KMS-11 (cell line): ENCODE data around the gene PPFIA1.

Experiments
- H2AFZ ChIP-seq: fragments of 200-600 bp; sonication (generic); 2 replicates; pipeline ENCODE4 v1.6.1; 2016; ENCODE audit warnings: antibody characterized with exemption, mixed run types, low read depth
- H3K27ac ChIP-seq: fragments of 200-600 bp; sonication (generic); 2 replicates; pipeline ENCODE4 v1.6.1; 2016; ENCODE audit warnings: mild to moderate bottlenecking, mixed run types
- H3K27me3 ChIP-seq: fragments of 200-600 bp; sonication (generic); 2 replicates; pipeline ENCODE4 v1.6.1; 2017; ENCODE audit warnings: mild to moderate bottlenecking, low read depth, mixed run types, moderate library complexity; ENCODE audit not compliant: insufficient read depth
- H3K36me3 ChIP-seq: fragments of 200-600 bp; sonication (generic); 2 replicates; pipeline ENCODE4 v1.6.1; 2017; ENCODE audit warnings: mild to moderate bottlenecking, mixed run types; ENCODE audit not compliant: insufficient read depth
- H3K4me1 ChIP-seq: fragments of 200-600 bp; sonication (generic); 2 replicates; pipeline ENCODE4 v1.6.1; 2016; ENCODE audit warnings: mild to moderate bottlenecking, low read depth, mixed run types; ENCODE audit not compliant: poor library complexity, severe bottlenecking
- H3K4me2 ChIP-seq: fragments of 200-600 bp; sonication (generic); 2 replicates; pipeline ENCODE4 v1.7.0; 2016; ENCODE audit warnings: mild to moderate bottlenecking, mixed run types
- H3K4me3 ChIP-seq: fragments of 200-600 bp; sonication (generic); IDR thresholded peaks from 2 replicates; pipeline ENCODE4 v1.6.1; 2017; ENCODE audit warnings: low read depth, low read length, mixed read lengths; ENCODE audit not compliant: insufficient read depth
- H3K79me2 ChIP-seq: fragments of 200-600 bp; sonication (generic); 2 replicates; pipeline ENCODE4 v1.6.1; 2016; ENCODE audit warnings: low read depth, mixed run types; ENCODE audit not compliant: insufficient read depth
- H3K9ac ChIP-seq: fragments of 200-600 bp; sonication (generic); 2 replicates; pipeline ENCODE4 v1.6.1; 2016; ENCODE audit warnings: mild to moderate bottlenecking, mixed run types
- H4K20me1 ChIP-seq: fragments of 200-600 bp; sonication (generic); 2 replicates; pipeline ENCODE4 v1.6.1; 2016; ENCODE audit warnings: mild to moderate bottlenecking, mixed run types; ENCODE audit not compliant: insufficient read depth
- TF ChIP-seq, protein P1 (sequence below): fragments of 200-600 bp; sonication (generic); conservative IDR thresholded peaks from 2 replicates; pipeline ENCODE4 v1.6.1; 2017; ENCODE audit warnings: low read depth, mild to moderate bottlenecking, antibody characterized with exemption, low read length, moderate library complexity, mixed read lengths

Gene PPFIA1

GRCh38 chr11:70242885-70243284 lies 27.6 kb upstream of the PPFIA1 start:
- no peak overlapping the region for H3K4me3 ChIP-seq
- TF ChIP-seq, protein P1, sequence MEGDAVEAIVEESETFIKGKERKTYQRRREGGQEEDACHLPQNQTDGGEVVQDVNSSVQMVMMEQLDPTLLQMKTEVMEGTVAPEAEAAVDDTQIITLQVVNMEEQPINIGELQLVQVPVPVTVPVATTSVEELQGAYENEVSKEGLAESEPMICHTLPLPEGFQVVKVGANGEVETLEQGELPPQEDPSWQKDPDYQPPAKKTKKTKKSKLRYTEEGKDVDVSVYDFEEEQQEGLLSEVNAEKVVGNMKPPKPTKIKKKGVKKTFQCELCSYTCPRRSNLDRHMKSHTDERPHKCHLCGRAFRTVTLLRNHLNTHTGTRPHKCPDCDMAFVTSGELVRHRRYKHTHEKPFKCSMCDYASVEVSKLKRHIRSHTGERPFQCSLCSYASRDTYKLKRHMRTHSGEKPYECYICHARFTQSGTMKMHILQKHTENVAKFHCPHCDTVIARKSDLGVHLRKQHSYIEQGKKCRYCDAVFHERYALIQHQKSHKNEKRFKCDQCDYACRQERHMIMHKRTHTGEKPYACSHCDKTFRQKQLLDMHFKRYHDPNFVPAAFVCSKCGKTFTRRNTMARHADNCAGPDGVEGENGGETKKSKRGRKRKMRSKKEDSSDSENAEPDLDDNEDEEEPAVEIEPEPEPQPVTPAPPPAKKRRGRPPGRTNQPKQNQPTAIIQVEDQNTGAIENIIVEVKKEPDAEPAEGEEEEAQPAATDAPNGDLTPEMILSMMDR, result no peak
- H3K4me1 ChIP-seq, result no peaks in the 10 kb centered on the region
- no peaks in the 10 kb centered on the region for H3K36me3 ChIP-seq
- no peak overlapping the region for H2AFZ ChIP-seq
- no peak overlapping the region for H3K4me2 ChIP-seq
- H4K20me1 ChIP-seq, result no peaks in the 10 kb centered on the region
- H3K9ac ChIP-seq, result no peak overlapping the region
- H3K79me2 ChIP-seq, result no peaks in the 10 kb centered on the region
- H3K27ac ChIP-seq, result no peak overlapping the region
- H3K27me3 ChIP-seq, result 0 out of 2 replicates have a peak, but pooled peaks cover 3% of the 10 kb centered on the region

GRCh38 chr11:70243912-70244652 lies 26.4 kb upstream of the PPFIA1 start:
- H3K79me2 ChIP-seq, result no peaks in the 10 kb centered on the region
- H3K4me2 ChIP-seq, result no peak overlapping the region
- no peaks in the 10 kb centered on the region for H4K20me1 ChIP-seq
- no peaks in the 10 kb centered on the region for H3K36me3 ChIP-seq
- no peak overlapping the region for H3K9ac ChIP-seq
- no peak overlapping the region for H3K27ac ChIP-seq
- no peak overlapping the region for H3K4me3 ChIP-seq
- TF ChIP-seq, protein P1, result no peak
- peaks cover 3% of the 10 kb centered on the region; the same call in 1 of the 2 replicates for H3K27me3 ChIP-seq
- no peak overlapping the region for H2AFZ ChIP-seq
- H3K4me1 ChIP-seq, result no peaks in the 10 kb centered on the region

GRCh38 chr11:70244698-70245097 lies 25.8 kb upstream of the PPFIA1 start:
- H3K4me1 ChIP-seq, result no peaks in the 10 kb centered on the region
- TF ChIP-seq, protein P1, result no peak
- H3K79me2 ChIP-seq, result no peaks in the 10 kb centered on the region
- no peaks in the 10 kb centered on the region for H3K36me3 ChIP-seq
- no peaks in the 10 kb centered on the region; the same call in 1 of the 2 replicates for H3K27me3 ChIP-seq
- no peak overlapping the region for H3K27ac ChIP-seq
- H3K9ac ChIP-seq, result no peak overlapping the region
- H3K4me3 ChIP-seq, result no peak overlapping the region
- H4K20me1 ChIP-seq, result no peaks in the 10 kb centered on the region
- H3K4me2 ChIP-seq, result no peak overlapping the region
- no peak overlapping the region for H2AFZ ChIP-seq

DNA sequence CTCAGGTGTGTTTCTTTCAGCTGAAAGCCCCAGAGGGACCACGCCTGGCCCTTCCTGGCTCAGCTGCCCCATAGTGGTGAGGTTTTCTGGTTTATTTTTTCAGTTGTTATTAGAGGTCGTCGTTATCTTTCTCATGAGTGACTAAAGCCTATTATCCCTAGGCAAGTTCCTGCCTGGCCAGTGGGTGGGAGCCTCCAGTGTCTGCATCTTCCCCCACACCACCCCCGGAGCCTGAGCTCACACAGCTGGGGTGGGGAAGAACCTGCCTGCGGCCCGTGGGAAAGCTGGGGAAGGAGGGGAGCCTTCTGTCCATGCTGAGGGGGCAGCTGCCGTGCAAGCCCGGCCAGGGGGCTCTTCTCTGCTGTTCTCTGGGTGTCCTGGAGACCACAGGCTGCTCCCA lies 24.3 kb upstream of the PPFIA1 start:
- Histone ChIP-seq H3K79me2 (no peaks in the 10 kb centered on the region), H3K4me1 (no peaks in the 10 kb centered on the region), H3K4me2 (no peak overlapping the region), H4K20me1 (no peaks in the 10 kb centered on the region), H3K27me3 (no peaks in the 10 kb centered on the region; the same call in 1 of the 2 replicates), H3K4me3 (no peak overlapping the region), H3K9ac (no peak overlapping the region), H3K27ac (no peak overlapping the region), H3K36me3 (no peaks in the 10 kb centered on the region), H2AFZ (no peak overlapping the region)
- TF ChIP-seq, protein P1, result no peak
